ENCODE measurements around the gene CNOT11. TPM values are rescaled to one million over a fixed set of nuclear protein-coding genes. Genes with fewer than 3 reads are reported as not detected.

The CNOT11 gene
- polyA plus RNA-seq, 1 donor (not counting 4 experiments of a cell fraction or from before 2014, with no cell fraction given), result 83.1 TPM

GRCh38 chr2:101310090-101310833 is 57.6 kb downstream of the CNOT11 start:
- peaks cover 22% of the 10 kb centered on the region for H4K20me1 ChIP-seq (ENCODE audit: control insufficient read depth, extremely low read depth, insufficient read depth, low read length)
- DNase-seq (ENCODE audit: low read depth, low spot score) (no peak), FAIRE-seq (no peak)
- peaks cover 33% of the 10 kb centered on the region for H3K79me2 ChIP-seq (ENCODE audit: control insufficient read depth, insufficient read depth, low read length)
- H3K36me3 ChIP-seq (ENCODE audit: control insufficient read depth in 2 of 2, extremely low read depth in 1 of 2, insufficient read depth in 2 of 2, low read length in 2 of 2), result peaks cover 4 to 5% of the 10 kb centered on the region in 2 experiments
- no peaks in the 10 kb centered on the region for H3K9me3 ChIP-seq (ENCODE audit: control insufficient read depth, low read depth, low read length)
- peaks cover 34% of the 10 kb centered on the region for H3K4me1 ChIP-seq (ENCODE audit: control insufficient read depth, extremely low read depth, insufficient read depth, low read length)
- H3K4me2 ChIP-seq (ENCODE audit: control insufficient read depth, extremely low read depth, insufficient read depth, low read depth, low read length), result no peak overlapping the region
- H3K27ac ChIP-seq (ENCODE audit: control insufficient read depth, insufficient read depth, low read length), result no peak overlapping the region
- H2AFZ ChIP-seq (ENCODE audit: control insufficient read depth, low read length), result peak overlapping the region; percentile 57
- peaks cover 3% of the 10 kb centered on the region for H3K9me1 ChIP-seq (ENCODE audit: control insufficient read depth, extremely low read depth, insufficient read depth, low read length)
- no peaks in the 10 kb centered on the region for H3K27me3 ChIP-seq (ENCODE audit: control insufficient read depth, extremely low read depth, insufficient read depth, low read length)
- H3K9ac ChIP-seq (ENCODE audit: control insufficient read depth, extremely low read depth, insufficient read depth, low read length), result no peak overlapping the region
- dilution Hi-C loops (cut with MboI; ENCODE audit: extremely low pct_ligation_motif_present, low sequenced_read_pairs), result no loop called here
- no peak overlapping the region for H3K4me3 ChIP-seq (ENCODE audit: control insufficient read depth in 2 of 3, extremely low read depth in 1 of 3, insufficient read depth in 2 of 3, low read depth in 1 of 3, low read length in 3 of 3)
- TF ChIP-seq EZH2 (IDR thresholded peaks at IDR 0.05; ENCODE audit: low read length) (no peak), CTCF (optimal IDR thresholded peaks at IDR 0.05 in 1 of 3, IDR thresholded peaks at IDR 0.05 in 1 of 3, conservative IDR thresholded peaks at IDR 0.05 in 1 of 3; ENCODE audit: extremely low read depth in 1 of 3, insufficient read depth in 2 of 3, low read length in 3 of 3) (no peak)

- Histone ChIP-seq H3K4me3 (ENCODE audit: control insufficient read depth in 2 of 3, extremely low read depth in 1 of 3, insufficient read depth in 2 of 3, low read depth in 1 of 3, low read length in 3 of 3) (no peak overlapping the region), H3K4me1 (ENCODE audit: control insufficient read depth, extremely low read depth, insufficient read depth, low read length) (peaks cover 26% of the 10 kb centered on the region), H3K9me3 (ENCODE audit: control insufficient read depth, low read depth, low read length) (no peaks in the 10 kb centered on the region), H3K27ac (ENCODE audit: control insufficient read depth, insufficient read depth, low read length) (no peak overlapping the region), H3K79me2 (ENCODE audit: control insufficient read depth, insufficient read depth, low read length) (peaks cover 25% of the 10 kb centered on the region), H4K20me1 (ENCODE audit: control insufficient read depth, extremely low read depth, insufficient read depth, low read length) (peaks cover 14% of the 10 kb centered on the region), H2AFZ (ENCODE audit: control insufficient read depth, low read length) (no peak overlapping the region), H3K36me3 (ENCODE audit: control insufficient read depth in 2 of 2, extremely low read depth in 1 of 2, insufficient read depth in 2 of 2, low read length in 2 of 2) (peaks cover under 1 to 4% of the 10 kb centered on the region in 2 experiments), H3K9ac (ENCODE audit: control insufficient read depth, extremely low read depth, insufficient read depth, low read length) (no peak overlapping the region), H3K9me1 (ENCODE audit: control insufficient read depth, extremely low read depth, insufficient read depth, low read length) (peaks cover 3% of the 10 kb centered on the region), H3K27me3 (ENCODE audit: control insufficient read depth, extremely low read depth, insufficient read depth, low read length) (no peaks in the 10 kb centered on the region), H3K4me2 (ENCODE audit: control insufficient read depth, extremely low read depth, insufficient read depth, low read depth, low read length) (peak overlapping the region; percentile 22)
- FAIRE-seq (no peak), DNase-seq (ENCODE audit: low read depth, low spot score) (no peak)
- TF ChIP-seq EZH2 (IDR thresholded peaks at IDR 0.05; ENCODE audit: low read length), result no peak
- no peak for TF ChIP-seq CTCF (optimal IDR thresholded peaks at IDR 0.05 in 1 of 3, IDR thresholded peaks at IDR 0.05 in 1 of 3, conservative IDR thresholded peaks at IDR 0.05 in 1 of 3; ENCODE audit: extremely low read depth in 1 of 3, insufficient read depth in 2 of 3, low read length in 3 of 3)
- dilution Hi-C loops (cut with MboI; ENCODE audit: extremely low pct_ligation_motif_present, low sequenced_read_pairs), result no loop called here
Observed at GRCh38 chr2:101310834-101311695, 58.4 kb downstream of the CNOT11 start.

Measured in keratinocyte (primary cell).